Measurements from ENCODE around the gene AUP1. TPM values are rescaled to one million over a fixed set of nuclear protein-coding genes. Genes with fewer than 3 reads are reported as not detected.

AUP1 gene
- total RNA-seq, 1 experiment from 2014 or later: 91.5 TPM

GRCh38 chr2:74548285-74548899 is 18.9 kb upstream of the AUP1 start:
- H3K23me2 ChIP-seq (ENCODE audit: insufficient read length, low read depth, low read length, poor library complexity, severe bottlenecking): peaks cover 8% of the 10 kb centered on the region
- no peak overlapping the region for H2BK5ac ChIP-seq (ENCODE audit: insufficient read length, low read length)
- no peak overlapping the region for H3K23ac ChIP-seq (ENCODE audit: insufficient read length, low read depth, low read length)
- Mint-ChIP-seq H3K4me3 (peak overlapping the region; percentile 74 to 85), H3K9me3 (no peaks in the 10 kb centered on the region), H3K36me3 (ENCODE audit: insufficient read depth in 1 of 3, low read depth in 3 of 3) (peaks cover 0 to 7% (median 4%) of the 10 kb centered on the region in 3 experiments; a peak in 6 of 7 replicates), H3K27me3 (ENCODE audit: low read depth) (peaks cover 52% of the 10 kb centered on the region), H3K27ac (peak overlapping the region in 1 of 3 experiments; percentile 88; a peak in 1 of 7 replicates), H3K4me1 (peaks cover 26% of the 10 kb centered on the region in 2 experiments)
- no peak for DNase-seq
- no peak overlapping the region for H4K8ac ChIP-seq (replicated peaks; ENCODE audit: insufficient read length, low read depth, low read length)
- H3K79me2 ChIP-seq (ENCODE audit: insufficient read depth, low read length): 0 out of 2 replicates have a peak, but pooled peaks cover 2% of the 10 kb centered on the region
- H3K4me2 ChIP-seq (ENCODE audit: insufficient read depth, insufficient read length, low read length): peak overlapping the region; percentile 78
- no peak overlapping the region for H3K56ac ChIP-seq (ENCODE audit: insufficient read length, low read depth, low read length)
- no peak overlapping the region for H2BK120ac ChIP-seq (ENCODE audit: low read depth, low read length, poor library complexity, severe bottlenecking)
- H4K91ac ChIP-seq (ENCODE audit: insufficient read length, low read depth, low read length): no peak overlapping the region
- no peak overlapping the region for H4K5ac ChIP-seq (ENCODE audit: insufficient read length, low read depth, low read length)
- no peak overlapping the region for H3K4ac ChIP-seq (ENCODE audit: low read depth, low read length)
- no peak overlapping the region for H2BK20ac ChIP-seq (ENCODE audit: low read depth, low read length, poor library complexity, severe bottlenecking)
- no peak for TF ChIP-seq CTCF (conservative IDR thresholded peaks at IDR 0.05)
- H4K20me1 ChIP-seq (ENCODE audit: control insufficient read depth, insufficient read depth, insufficient read length): no peaks in the 10 kb centered on the region
- no peak overlapping the region for H2AFZ ChIP-seq (ENCODE audit: low read length)
- no peak overlapping the region for H3K18ac ChIP-seq (ENCODE audit: insufficient read length, low read depth, low read length)
- H2BK15ac ChIP-seq (ENCODE audit: low read depth, low read length): no peak overlapping the region
- H3T11ph ChIP-seq (ENCODE audit: low read length): no peak overlapping the region
- H3K9me3 ChIP-seq (ENCODE audit: control insufficient read depth, low read depth, low read length): no peaks in the 10 kb centered on the region
- H3K14ac ChIP-seq (ENCODE audit: insufficient read depth, low read length): no peak overlapping the region
- H2BK12ac ChIP-seq (ENCODE audit: insufficient read length, low read depth, low read length): no peak overlapping the region
- no CpG with 5 or more reads among the region's 26 CpGs for WGBS (ENCODE audit: extremely low coverage, insufficient read length, low lambda C conversion rate)
- no peak overlapping the region for H2AK5ac ChIP-seq (ENCODE audit: insufficient read length, low read length)
- H3K27ac ChIP-seq (ENCODE audit: insufficient read length, low read depth, low read length): no peak overlapping the region
- no peak overlapping the region for H3K9ac ChIP-seq (ENCODE audit: extremely low read depth, insufficient read length, low read length)
- no peaks in the 10 kb centered on the region; the same call in 1 of the 2 replicates for H3K27me3 ChIP-seq (ENCODE audit: insufficient read depth, low read length)
- no peaks in the 10 kb centered on the region for H3K79me1 ChIP-seq (ENCODE audit: insufficient read depth, low read depth, low read length, poor library complexity, severe bottlenecking)
- H3K4me1 ChIP-seq (ENCODE audit: insufficient read depth, low read length): 0 out of 2 replicates have a peak, but pooled peaks cover 2% of the 10 kb centered on the region

Measured in H9 (cell line).